HEK293 (cell line): Measurements from ENCODE around the gene UBE4A.

Source experiments
- BCL6B ChIP-seq: fragments of 450-650 bp; formaldehyde crosslinking; IDR thresholded peaks from 2 replicates; pipeline ENCODE4 v1.5.1; 2017; ENCODE audit warnings: missing biosample characterization, missing genetic modification characterization
- GLIS1 ChIP-seq: fragments of 450-650 bp; formaldehyde crosslinking; IDR thresholded peaks from 2 replicates; pipeline ENCODE4 v1.5.1; 2016; ENCODE audit warnings: missing biosample characterization, missing genetic modification characterization
- HOXC10 ChIP-seq: sonication (generic); formaldehyde crosslinking; IDR thresholded peaks from 2 replicates; pipeline ENCODE4 v1.8.1; 2023; ENCODE audit warnings: mild to moderate bottlenecking, missing genetic modification reagents
- KLF1 ChIP-seq: fragments of 450-650 bp; formaldehyde crosslinking; IDR thresholded peaks from 2 replicates; pipeline ENCODE4 v1.5.1; 2016; ENCODE audit warnings: missing biosample characterization, missing genetic modification characterization
- KLF17 ChIP-seq: fragments of 450-650 bp; formaldehyde crosslinking; IDR thresholded peaks from 2 replicates; pipeline ENCODE4 v1.5.1; 2016; ENCODE audit warnings: missing biosample characterization, missing genetic modification characterization
- MEIS1 ChIP-seq: sonication (generic); formaldehyde crosslinking; IDR thresholded peaks from 2 replicates; pipeline ENCODE4 v1.8.1; 2022; ENCODE audit warnings: missing genetic modification reagents, mild to moderate bottlenecking, borderline replicate concordance
- MYNN ChIP-seq: fragments of 450-650 bp; formaldehyde crosslinking; IDR thresholded peaks from 2 replicates; pipeline ENCODE4 v1.5.1; 2016; ENCODE audit warnings: missing biosample characterization, missing genetic modification characterization, borderline replicate concordance
- SP7 ChIP-seq: fragments of 450-650 bp; formaldehyde crosslinking; IDR thresholded peaks from 2 replicates; pipeline ENCODE4 v1.5.1; 2016; ENCODE audit warnings: missing biosample characterization, missing genetic modification characterization
- ZBTB1 ChIP-seq: fragments of 450-650 bp; formaldehyde crosslinking; IDR thresholded peaks from 2 replicates; pipeline ENCODE4 v1.5.1; 2016; ENCODE audit warnings: missing biosample characterization, missing genetic modification characterization
- ZFHX2 ChIP-seq: fragments of 450-650 bp; formaldehyde crosslinking; conservative IDR thresholded peaks from 2 replicates; pipeline ENCODE4 v1.5.1; 2016; ENCODE audit warnings: missing biosample characterization, missing genetic modification characterization
- ZNF140 ChIP-seq: fragments of 450-650 bp; formaldehyde crosslinking; IDR thresholded peaks from 2 replicates; pipeline ENCODE4 v1.5.1; 2016; ENCODE audit warnings: missing biosample characterization, missing genetic modification characterization
- ZNF16 ChIP-seq: fragments of 450-650 bp; formaldehyde crosslinking; IDR thresholded peaks from 2 replicates; pipeline ENCODE4 v1.5.1; 2016; ENCODE audit warnings: low read depth, missing biosample characterization, missing genetic modification characterization
- ZNF184 ChIP-seq: fragments of 450-650 bp; IDR thresholded peaks from 2 replicates; pipeline ENCODE4 v1.5.1; 2018; ENCODE audit warnings: missing biosample characterization, mild to moderate bottlenecking, missing genetic modification characterization
- ZNF24 ChIP-seq: fragments of 450-650 bp; formaldehyde crosslinking; IDR thresholded peaks from 2 replicates; pipeline ENCODE4 v1.5.1; 2016; ENCODE audit warnings: missing biosample characterization, missing genetic modification characterization
- ZNF341 ChIP-seq: fragments of 450-650 bp; formaldehyde crosslinking; IDR thresholded peaks from 2 replicates; pipeline ENCODE4; 2016; ENCODE audit warnings: low read depth, missing biosample characterization, missing genetic modification characterization
- ZNF366 ChIP-seq: fragments of 450-650 bp; formaldehyde crosslinking; conservative IDR thresholded peaks from 2 replicates; pipeline ENCODE4 v1.5.1; 2016; ENCODE audit warnings: missing biosample characterization, missing genetic modification characterization
- ZNF394 ChIP-seq: fragments of 450-650 bp; formaldehyde crosslinking; IDR thresholded peaks from 2 replicates; pipeline ENCODE4 v1.5.1; 2016; ENCODE audit warnings: missing biosample characterization, missing genetic modification characterization, mild to moderate bottlenecking, moderate library complexity, borderline replicate concordance
- ZNF510 ChIP-seq: fragments of 450-650 bp; formaldehyde crosslinking; IDR thresholded peaks from 2 replicates; pipeline ENCODE4 v1.5.1; 2018; ENCODE audit warnings: mild to moderate bottlenecking, missing genetic modification characterization, missing biosample characterization; ENCODE audit not compliant: insufficient replicate concordance
- ZNF514 ChIP-seq: fragments of 450-650 bp; formaldehyde crosslinking; IDR thresholded peaks from 2 replicates; pipeline ENCODE4 v1.5.1; 2016; ENCODE audit warnings: missing biosample characterization, missing genetic modification characterization
- ZNF580 ChIP-seq: fragments of 450-650 bp; formaldehyde crosslinking; IDR thresholded peaks from 2 replicates; pipeline ENCODE4 v1.5.1; 2016; ENCODE audit warnings: missing biosample characterization, missing genetic modification characterization
- ZNF596 ChIP-seq: fragments of 450-650 bp; IDR thresholded peaks from 2 replicates; pipeline ENCODE4 v1.5.0; 2018; ENCODE audit warnings: missing biosample characterization, mild to moderate bottlenecking, missing genetic modification characterization, moderate library complexity
- ZNF624 ChIP-seq: fragments of 450-650 bp; formaldehyde crosslinking; IDR thresholded peaks from 2 replicates; pipeline ENCODE4 v1.5.1; 2017; ENCODE audit warnings: missing biosample characterization, missing genetic modification characterization
- ZNF645 ChIP-seq: fragments of 450-650 bp; formaldehyde crosslinking; IDR thresholded peaks from 2 replicates; pipeline ENCODE4; 2016; ENCODE audit warnings: missing biosample characterization, missing genetic modification characterization
- ZNF830 ChIP-seq: fragments of 450-650 bp; IDR thresholded peaks from 2 replicates; pipeline ENCODE4 v1.5.0; 2018; ENCODE audit warnings: missing biosample characterization, missing genetic modification characterization, low read depth, mild to moderate bottlenecking, moderate library complexity
- ZSCAN16 ChIP-seq: fragments of 450-650 bp; formaldehyde crosslinking; IDR thresholded peaks from 2 replicates; pipeline ENCODE4 v1.5.1; 2016; ENCODE audit warnings: missing biosample characterization, missing genetic modification characterization
- TF ChIP-seq, protein P1 (sequence below): fragments of 450-650 bp; formaldehyde crosslinking; IDR thresholded peaks from 2 replicates; pipeline ENCODE4 v1.5.1; 2017; ENCODE audit warnings: missing biosample characterization, missing genetic modification characterization
- TF ChIP-seq, protein P2 (sequence below): fragments of 450-650 bp; formaldehyde crosslinking; IDR thresholded peaks from 2 replicates; pipeline ENCODE4 v1.5.1; 2016; ENCODE audit warnings: missing biosample characterization, missing genetic modification characterization, borderline replicate concordance

Gene UBE4A

DNA sequence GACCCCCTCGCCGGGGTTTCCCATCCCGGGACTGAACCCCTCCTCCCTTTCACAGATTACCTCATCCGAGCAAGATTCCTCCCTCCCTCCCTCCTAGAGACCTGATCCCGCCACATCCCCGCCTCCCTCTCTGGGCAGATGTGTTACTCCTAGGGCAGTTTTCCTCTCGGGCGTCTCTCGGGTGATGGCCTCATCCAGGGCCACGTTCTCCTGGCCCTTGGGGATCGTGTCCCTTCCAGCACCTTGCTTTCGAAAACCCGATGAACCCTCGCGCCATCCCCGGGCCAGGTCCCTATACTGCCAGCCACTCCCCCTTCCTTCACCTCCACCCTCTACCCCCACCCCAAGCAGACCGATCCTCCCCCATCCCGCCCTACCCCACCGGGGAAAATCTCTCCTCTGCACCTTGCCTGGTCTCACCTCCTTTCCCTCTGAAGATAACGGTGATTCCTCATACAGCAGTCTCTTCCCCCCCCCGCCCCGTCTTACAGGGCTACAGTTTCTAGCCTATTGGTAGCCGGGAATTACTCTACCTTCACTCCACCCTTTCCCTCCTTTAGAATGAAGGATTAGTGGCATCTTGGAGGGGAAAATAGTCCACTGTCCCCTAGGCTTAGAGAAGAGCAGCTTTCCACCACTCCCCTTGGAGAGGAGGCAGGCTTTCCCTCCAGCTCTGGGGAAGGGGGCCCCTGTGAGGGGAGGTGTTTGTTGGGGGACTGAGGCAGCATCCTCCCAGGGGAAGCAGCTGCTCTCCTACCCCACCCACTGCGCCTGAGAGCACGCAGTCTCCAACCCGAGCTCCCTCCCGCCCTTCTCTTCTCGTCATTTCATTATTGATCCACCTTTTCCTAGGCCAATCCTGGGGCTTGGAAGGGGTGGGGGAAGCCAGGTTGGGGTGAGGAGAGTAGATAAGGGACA, 78.1 kb downstream of the UBE4A start (continued):
- TF ChIP-seq ZNF140 (tag by site-specific recombination) (no peak), ZNF596 (no peak), ZSCAN16 (tag by site-specific recombination) (no peak), ZNF366 (tag by site-specific recombination) (peak; percentile 41), MYNN (tag by site-specific recombination) (no peak), ZNF24 (tag by site-specific recombination) (no peak), GLIS1 (tag by site-specific recombination) (peak; percentile 7; the same call in 1 of the 2 replicates), ZNF341 (peak; percentile 67), ZNF830 (tag by site-specific recombination) (no peak), ZNF394 (tag by site-specific recombination) (no peak), HOXC10 (CRISPR knock-in tag) (no peak), BCL6B (no peak), ZNF580 (no peak), KLF1 (tag by site-specific recombination) (peak; percentile 9), ZNF514 (tag by site-specific recombination) (no peak), MEIS1 (no peak), ZNF624 (tag by site-specific recombination) (no peak), ZNF16 (no peak), ZBTB1 (tag by site-specific recombination) (no peak), ZFHX2 (tag by site-specific recombination) (no peak), SP7 (tag by site-specific recombination) (no peak; the same call in 1 of the 2 replicates), ZNF510 (tag by site-specific recombination) (no peak), KLF17 (tag by site-specific recombination) (no peak), ZNF184 (tag by site-specific recombination) (no peak), ZNF645 (tag by site-specific recombination) (no peak)
- TF ChIP-seq, protein P1, sequence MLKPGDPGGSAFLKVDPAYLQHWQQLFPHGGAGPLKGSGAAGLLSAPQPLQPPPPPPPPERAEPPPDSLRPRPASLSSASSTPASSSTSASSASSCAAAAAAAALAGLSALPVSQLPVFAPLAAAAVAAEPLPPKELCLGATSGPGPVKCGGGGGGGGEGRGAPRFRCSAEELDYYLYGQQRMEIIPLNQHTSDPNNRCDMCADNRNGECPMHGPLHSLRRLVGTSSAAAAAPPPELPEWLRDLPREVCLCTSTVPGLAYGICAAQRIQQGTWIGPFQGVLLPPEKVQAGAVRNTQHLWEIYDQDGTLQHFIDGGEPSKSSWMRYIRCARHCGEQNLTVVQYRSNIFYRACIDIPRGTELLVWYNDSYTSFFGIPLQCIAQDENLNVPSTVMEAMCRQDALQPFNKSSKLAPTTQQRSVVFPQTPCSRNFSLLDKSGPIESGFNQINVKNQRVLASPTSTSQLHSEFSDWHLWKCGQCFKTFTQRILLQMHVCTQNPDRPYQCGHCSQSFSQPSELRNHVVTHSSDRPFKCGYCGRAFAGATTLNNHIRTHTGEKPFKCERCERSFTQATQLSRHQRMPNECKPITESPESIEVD (tag by site-specific recombination): no peak
- TF ChIP-seq, protein P2, sequence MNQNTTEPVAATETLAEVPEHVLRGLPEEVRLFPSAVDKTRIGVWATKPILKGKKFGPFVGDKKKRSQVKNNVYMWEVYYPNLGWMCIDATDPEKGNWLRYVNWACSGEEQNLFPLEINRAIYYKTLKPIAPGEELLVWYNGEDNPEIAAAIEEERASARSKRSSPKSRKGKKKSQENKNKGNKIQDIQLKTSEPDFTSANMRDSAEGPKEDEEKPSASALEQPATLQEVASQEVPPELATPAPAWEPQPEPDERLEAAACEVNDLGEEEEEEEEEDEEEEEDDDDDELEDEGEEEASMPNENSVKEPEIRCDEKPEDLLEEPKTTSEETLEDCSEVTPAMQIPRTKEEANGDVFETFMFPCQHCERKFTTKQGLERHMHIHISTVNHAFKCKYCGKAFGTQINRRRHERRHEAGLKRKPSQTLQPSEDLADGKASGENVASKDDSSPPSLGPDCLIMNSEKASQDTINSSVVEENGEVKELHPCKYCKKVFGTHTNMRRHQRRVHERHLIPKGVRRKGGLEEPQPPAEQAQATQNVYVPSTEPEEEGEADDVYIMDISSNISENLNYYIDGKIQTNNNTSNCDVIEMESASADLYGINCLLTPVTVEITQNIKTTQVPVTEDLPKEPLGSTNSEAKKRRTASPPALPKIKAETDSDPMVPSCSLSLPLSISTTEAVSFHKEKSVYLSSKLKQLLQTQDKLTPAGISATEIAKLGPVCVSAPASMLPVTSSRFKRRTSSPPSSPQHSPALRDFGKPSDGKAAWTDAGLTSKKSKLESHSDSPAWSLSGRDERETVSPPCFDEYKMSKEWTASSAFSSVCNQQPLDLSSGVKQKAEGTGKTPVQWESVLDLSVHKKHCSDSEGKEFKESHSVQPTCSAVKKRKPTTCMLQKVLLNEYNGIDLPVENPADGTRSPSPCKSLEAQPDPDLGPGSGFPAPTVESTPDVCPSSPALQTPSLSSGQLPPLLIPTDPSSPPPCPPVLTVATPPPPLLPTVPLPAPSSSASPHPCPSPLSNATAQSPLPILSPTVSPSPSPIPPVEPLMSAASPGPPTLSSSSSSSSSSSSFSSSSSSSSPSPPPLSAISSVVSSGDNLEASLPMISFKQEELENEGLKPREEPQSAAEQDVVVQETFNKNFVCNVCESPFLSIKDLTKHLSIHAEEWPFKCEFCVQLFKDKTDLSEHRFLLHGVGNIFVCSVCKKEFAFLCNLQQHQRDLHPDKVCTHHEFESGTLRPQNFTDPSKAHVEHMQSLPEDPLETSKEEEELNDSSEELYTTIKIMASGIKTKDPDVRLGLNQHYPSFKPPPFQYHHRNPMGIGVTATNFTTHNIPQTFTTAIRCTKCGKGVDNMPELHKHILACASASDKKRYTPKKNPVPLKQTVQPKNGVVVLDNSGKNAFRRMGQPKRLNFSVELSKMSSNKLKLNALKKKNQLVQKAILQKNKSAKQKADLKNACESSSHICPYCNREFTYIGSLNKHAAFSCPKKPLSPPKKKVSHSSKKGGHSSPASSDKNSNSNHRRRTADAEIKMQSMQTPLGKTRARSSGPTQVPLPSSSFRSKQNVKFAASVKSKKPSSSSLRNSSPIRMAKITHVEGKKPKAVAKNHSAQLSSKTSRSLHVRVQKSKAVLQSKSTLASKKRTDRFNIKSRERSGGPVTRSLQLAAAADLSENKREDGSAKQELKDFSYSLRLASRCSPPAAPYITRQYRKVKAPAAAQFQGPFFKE: no peak
